IMR-90 (cell line): Measurements from ENCODE around the gene FRMD4B. TPM values are rescaled to one million over a fixed set of nuclear protein-coding genes. Genes with fewer than 3 reads are reported as not detected.

Experiments used
- ATAC-seq: fragments of 200-7000 bp; cut with Tn5 transposase; 2 replicates; pipeline ENCODE4 v1.9.1; 2020; ENCODE audit warnings: low read depth, mild to moderate bottlenecking, moderate library complexity
- BruUV-seq: library from RNA; stranded (reverse); fragments of 400-500 nt; replicated peaks from 2 replicates; lab custom pipeline; 2021; lab: Mats Ljungman, UMichigan
- CTCF ChIA-PET: fragments of 300-600 bp; formaldehyde crosslinking; extraction: SDS; loops from one replicate; lab custom pipeline; 2021; ENCODE audit warnings: antibody characterized with exemption; lab: Yijun Ruan, JAX
- POLR2A ChIA-PET: fragments of 300-600 bp; sonication (Branson Sonifier 250); formaldehyde crosslinking; loops from one replicate; lab custom pipeline; 2022; ENCODE audit warnings: antibody characterized with exemption; ENCODE audit not compliant: unreplicated experiment; lab: Charles Lee
- DNase-seq: peaks from one replicate; pipeline ENCODE4 v3.0.0; 2013
- H2AFZ ChIP-seq: replicated peaks from 2 replicates; pipeline ENCODE3; 2013; ENCODE audit warnings: low read length, mild to moderate bottlenecking; ENCODE audit not compliant: poor library complexity
- H2AK5ac ChIP-seq: 2 replicates; pipeline ENCODE4 v1.6.1; 2013; ENCODE audit warnings: low read depth, low read length, inconsistent platforms
- H2AK9ac ChIP-seq: replicated peaks from 2 replicates; pipeline ENCODE3; 2013; ENCODE audit warnings: mild to moderate bottlenecking, low read depth, low read length, moderate library complexity; ENCODE audit not compliant: poor library complexity
- H2BK120ac ChIP-seq: 2 replicates; pipeline ENCODE4 v1.6.1; 2013; ENCODE audit warnings: low read depth, low read length, inconsistent platforms
- H2BK15ac ChIP-seq: 3 replicates; pipeline ENCODE4 v1.6.1; 2013; ENCODE audit warnings: low read depth, low read length, inconsistent platforms
- H2BK20ac ChIP-seq: 2 replicates; pipeline ENCODE4 v1.6.1; 2013; ENCODE audit warnings: low read depth, mild to moderate bottlenecking, inconsistent platforms, low read length, moderate library complexity
- H2BK5ac ChIP-seq: 2 replicates; pipeline ENCODE4 v1.6.1; 2013; ENCODE audit warnings: mild to moderate bottlenecking, low read depth, low read length, inconsistent platforms; ENCODE audit not compliant: poor library complexity, severe bottlenecking
- H3K14ac ChIP-seq: replicated peaks from 2 replicates; pipeline ENCODE4 v1.6.1; 2013; ENCODE audit warnings: low read depth, low read length, inconsistent platforms
- H3K18ac ChIP-seq: 2 replicates; pipeline ENCODE4 v1.6.1; 2013; ENCODE audit warnings: low read depth, low read length, control low read depth
- H3K23ac ChIP-seq: 2 replicates; pipeline ENCODE4 v1.6.1; 2013; ENCODE audit warnings: low read depth, low read length, inconsistent platforms
- H3K27ac ChIP-seq: 2 replicates; pipeline ENCODE4 v1.5.1; 2013; ENCODE audit warnings: mild to moderate bottlenecking, control low read depth, low read length; ENCODE audit not compliant: insufficient read depth
- H3K27me3 ChIP-seq: 2 replicates; pipeline ENCODE4 v1.6.1; 2013; ENCODE audit warnings: low read length; ENCODE audit not compliant: control insufficient read depth, insufficient read depth
- H3K36me3 ChIP-seq: 2 replicates; pipeline ENCODE4 v1.6.1; 2013; ENCODE audit warnings: low read length, mixed read lengths; ENCODE audit not compliant: control insufficient read depth, insufficient read depth
- H3K4ac ChIP-seq: 2 replicates; pipeline ENCODE4 v1.6.1; 2013; ENCODE audit warnings: low read depth, low read length, inconsistent platforms
- H3K4me1 ChIP-seq: 2 replicates; pipeline ENCODE4 v1.6.1; 2013; ENCODE audit warnings: low read length, mixed read lengths; ENCODE audit not compliant: control insufficient read depth, insufficient read depth
- H3K4me2 ChIP-seq: 2 replicates; pipeline ENCODE4 v1.6.1; 2013; ENCODE audit warnings: low read depth, mild to moderate bottlenecking, control low read depth, low read length, moderate library complexity
- H3K4me3 ChIP-seq: 2 replicates; pipeline ENCODE4 v1.5.1; 2013; ENCODE audit warnings: low read depth, mild to moderate bottlenecking, control low read depth, low read length, moderate library complexity; ENCODE audit not compliant: insufficient read depth
- H3K56ac ChIP-seq: 2 replicates; pipeline ENCODE4 v1.6.1; 2013; ENCODE audit warnings: low read length, inconsistent platforms; ENCODE audit not compliant: insufficient read depth; ENCODE audit errors: extremely low read depth
- H3K79me1 ChIP-seq, 2 experiments: 2 replicates each; pipeline ENCODE4 v1.6.1; 2013; ENCODE audit warnings: low read length in 2 of 2, inconsistent platforms in 1 of 2, low read depth in 1 of 2
- H3K9ac ChIP-seq: 2 replicates; pipeline ENCODE4 v1.6.1; 2013; ENCODE audit warnings: low read depth, low read length, control low read depth
- H3K9me1 ChIP-seq: 2 replicates; pipeline ENCODE4 v1.6.1; 2013; ENCODE audit warnings: low read length, inconsistent platforms; ENCODE audit not compliant: insufficient read depth
- H3K9me3 ChIP-seq: 2 replicates; pipeline ENCODE4 v1.6.1; 2013; ENCODE audit warnings: low read length; ENCODE audit not compliant: control insufficient read depth, insufficient read depth
- H4K20me1 ChIP-seq: 2 replicates; pipeline ENCODE4 v1.6.1; 2013; ENCODE audit warnings: low read length, inconsistent platforms; ENCODE audit not compliant: insufficient read depth
- H4K5ac ChIP-seq: 2 replicates; pipeline ENCODE4 v1.6.1; 2013; ENCODE audit warnings: mild to moderate bottlenecking, low read depth, low read length, control low read depth
- H4K8ac ChIP-seq, 2 experiments: 2 replicates each; pipeline ENCODE4 v1.6.1; 2013; ENCODE audit warnings: low read depth in 2 of 2, low read length in 2 of 2, control low read depth in 1 of 2, inconsistent platforms in 1 of 2
- H4K91ac ChIP-seq: 2 replicates; pipeline ENCODE4 v1.6.1; 2013; ENCODE audit warnings: low read depth, low read length, inconsistent platforms; ENCODE audit not compliant: insufficient read depth
- CEBPB ChIP-seq: IDR thresholded peaks from 2 replicates; pipeline ENCODE4 v1.6.1; 2012; ENCODE audit warnings: low read depth, low read length, improper control_type of control experiment
- FOS ChIP-seq: fragments of 150-350 bp; IDR thresholded peaks from 2 replicates; pipeline ENCODE4 v1.6.1; 2016; ENCODE audit warnings: low read depth, low read length
- MAFK ChIP-seq: IDR thresholded peaks from 2 replicates; pipeline ENCODE4 v1.6.1; 2012; ENCODE audit warnings: low read depth, low read length, improper control_type of control experiment
- NFE2L2 ChIP-seq: fragments of 150-350 bp; IDR thresholded peaks from 2 replicates; pipeline ENCODE4 v1.6.1; 2016; ENCODE audit warnings: low read depth, mild to moderate bottlenecking, low read length
- RCOR1 ChIP-seq: IDR thresholded peaks from 2 replicates; pipeline ENCODE4 v1.6.1; 2012; ENCODE audit warnings: mild to moderate bottlenecking, low read length, improper control_type of control experiment; ENCODE audit not compliant: insufficient replicate concordance
- RFX5 ChIP-seq: IDR thresholded peaks from 2 replicates; pipeline ENCODE4 v1.8.0; 2012; ENCODE audit warnings: low read depth, mild to moderate bottlenecking, low read length, moderate library complexity
- SMC3 ChIP-seq: fragments of 150-350 bp; IDR thresholded peaks from 2 replicates; pipeline ENCODE4 v1.6.1; 2016; ENCODE audit warnings: low read depth, mild to moderate bottlenecking, antibody characterized with exemption, low read length, moderate library complexity
- USF2 ChIP-seq: fragments of 150-350 bp; IDR thresholded peaks from 2 replicates; pipeline ENCODE4 v1.6.1; 2017; ENCODE audit warnings: mild to moderate bottlenecking, antibody characterized with exemption, low read length, low read depth
- WGBS, 2 experiments: methylation state at CpG; one replicate each; pipeline versions ENCODE4 v1.1.5 to v1.1.7; 2013; ENCODE audit warnings: missing lambda C conversion rate in 2 of 2; ENCODE audit not compliant: insufficient read length in 1 of 2; ENCODE audit errors: extremely low coverage in 2 of 2; 5-methylcytosine and 5-hydroxymethylcytosine counted together
- dilution Hi-C: fragments of 300-500 bp; cut with HindIII; formaldehyde crosslinking; loops from one replicate; pipeline ENCODE4 v1.14.3; 2018; ENCODE audit warnings: low sequenced_read_pairs; ENCODE audit not compliant: unreplicated experiment
- in situ Hi-C: fragments of 300-500 bp; cut with MboI; formaldehyde crosslinking; loops from 3 replicates; pipeline ENCODE4 v1.14.3; 2019; ENCODE audit warnings: low sequenced_read_pairs, inconsistent platforms, mixed read lengths
- intact Hi-C: fragments of 100-400 bp; cut with micrococcal nuclease; formaldehyde crosslinking; loops from 2 replicates; pipeline ENCODE4 v1.10.0; 2022
- polyA plus RNA-seq, 3 experiments: library from polyadenylated mRNA; depleted of rRNA; stranded (reverse); fragments of >200 nt; gene quantifications; 2 replicates each; pipeline ENCODE4 v1.2.3, GENCODE V29; 2012; ENCODE audit warnings: low replicate concordance in 1 of 3
- total RNA-seq: library from RNA; depleted of rRNA; stranded (reverse); fragments of >200 nt; gene quantifications from 2 replicates; pipeline ENCODE4 v1.2.3, GENCODE V29; 2012
- TF ChIP-seq, protein P1 (sequence below): fragments of 150-350 bp; IDR thresholded peaks from 2 replicates; pipeline ENCODE4 v1.6.1; 2016; ENCODE audit warnings: low read depth, mild to moderate bottlenecking, low read length, moderate library complexity, borderline replicate concordance

Gene FRMD4B
- total and polyA plus RNA-seq, 2 of the 4 experiments (the other 2 are of a cell fraction) = 0.14 to 0.36 TPM

- Histone ChIP-seq H2AK5ac (no peak overlapping the region), H2BK120ac (no peak overlapping the region), H3K4me3 (no peak overlapping the region), H4K5ac (no peak overlapping the region), H3K4me2 (no peak overlapping the region), H3K9ac (no peak overlapping the region), H3K27me3 (peaks cover 25% of the 10 kb centered on the region), H3K9me3 (no peaks in the 10 kb centered on the region), H3K56ac (no peak overlapping the region), H4K8ac (no peak overlapping the region), H3K4ac (no peak overlapping the region), H3K18ac (no peak overlapping the region), H3K79me1 (no peaks in the 10 kb centered on the region), H2BK20ac (no peak overlapping the region), H4K20me1 (no peaks in the 10 kb centered on the region), H2AK9ac (no peak overlapping the region), H2BK15ac (no peak overlapping the region), H3K4me1 (no peaks in the 10 kb centered on the region), H2AFZ (no peak overlapping the region), H3K27ac (no peak overlapping the region), H3K9me1 (no peaks in the 10 kb centered on the region), H4K91ac (no peak overlapping the region), H3K23ac (no peak overlapping the region), H3K14ac (no peak overlapping the region), H3K36me3 (no peaks in the 10 kb centered on the region), H2BK5ac (no peak overlapping the region)
- dilution Hi-C loops = no loop called here
- ChIA-PET POLR2A (no interaction called here), CTCF (no interaction called here)
- intact Hi-C loops = no loop called here
- no TSS peak for BruUV-seq
- WGBS, 2 experiments = 100% methylated on average over 1 of the region's 3 CpGs; no CpG with 5 or more reads in 1 of the 2 experiments
- DNase-seq = no peak
- no peak for ATAC-seq
- TF ChIP-seq USF2 (no peak), RCOR1 (no peak), MAFK (no peak), RFX5 (no peak), SMC3 (no peak), CEBPB (no peak), NFE2L2 (no peak), FOS (no peak)
- TF ChIP-seq, protein P1, sequence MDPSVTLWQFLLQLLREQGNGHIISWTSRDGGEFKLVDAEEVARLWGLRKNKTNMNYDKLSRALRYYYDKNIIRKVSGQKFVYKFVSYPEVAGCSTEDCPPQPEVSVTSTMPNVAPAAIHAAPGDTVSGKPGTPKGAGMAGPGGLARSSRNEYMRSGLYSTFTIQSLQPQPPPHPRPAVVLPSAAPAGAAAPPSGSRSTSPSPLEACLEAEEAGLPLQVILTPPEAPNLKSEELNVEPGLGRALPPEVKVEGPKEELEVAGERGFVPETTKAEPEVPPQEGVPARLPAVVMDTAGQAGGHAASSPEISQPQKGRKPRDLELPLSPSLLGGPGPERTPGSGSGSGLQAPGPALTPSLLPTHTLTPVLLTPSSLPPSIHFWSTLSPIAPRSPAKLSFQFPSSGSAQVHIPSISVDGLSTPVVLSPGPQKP = no peak
- in situ Hi-C loops = no loop called here
These were observed 189.0 kb downstream of the FRMD4B start for GRCh38 chr3:69196876-69197275.
